Endothelial cell of hepatic sinusoid (primary cell): ENCODE data around the gene CPOX.

Experiments
- in situ Hi-C: cut with HindIII; loops from 2 replicates; pipeline ENCODE4 v1.10.0; 2017; ENCODE audit warnings: low sequenced_read_pairs

The CPOX gene

GRCh38 chr3:98596541-98597500 is 3.4 kb upstream of the CPOX start:
- in situ Hi-C loops, result no loop called here

GRCh38 chr3:98596087-98596486 is 2.7 kb upstream of the CPOX start:
- in situ Hi-C loops, result no loop called here

GRCh38 chr3:98594628-98595324 is 1.4 kb upstream of the CPOX start:
- in situ Hi-C loops, result no loop called here

- in situ Hi-C loops, result no loop called here
These were observed 971 bp downstream of the CPOX start for GRCh38 chr3:98592345-98592935.

- in situ Hi-C loops, result no loop called here
These were observed 3.9 kb downstream of the CPOX start for GRCh38 chr3:98589331-98590036.

- in situ Hi-C loops, result no loop called here
These were observed 5.3 kb downstream of the CPOX start for GRCh38 chr3:98588065-98588464.

- in situ Hi-C loops, result no loop called here
These were observed 5.8 kb downstream of the CPOX start for GRCh38 chr3:98587654-98588053.

- in situ Hi-C loops, result no loop called here
These were observed 8.9 kb downstream of the CPOX start for GRCh38 chr3:98584547-98584946.

- in situ Hi-C loops, result no loop called here
These were observed 9.6 kb downstream of the CPOX start for GRCh38 chr3:98583766-98584165.

GRCh38 chr3:98582042-98582441 is 11.4 kb downstream of the CPOX start:
- in situ Hi-C loops, result no loop called here

GRCh38 chr3:98581474-98581873 is 11.9 kb downstream of the CPOX start:
- in situ Hi-C loops, result no loop called here

- in situ Hi-C loops, result no loop called here
These were observed 12.7 kb downstream of the CPOX start for GRCh38 chr3:98580401-98581386.

GRCh38 chr3:98577178-98577895 is 16.1 kb downstream of the CPOX start:
- in situ Hi-C loops, result no loop called here

- in situ Hi-C loops, result loop anchor here (25.0 kb wide), 1 partner anchor 537 kb away; the partner anchor contains the start of gene GABRR3
These were observed 19.3 kb downstream of the CPOX start for GRCh38 chr3:98574132-98574531.

GRCh38 chr3:98573181-98573728 is 20.2 kb downstream of the CPOX start:
- in situ Hi-C loops, result loop anchor here (25.0 kb wide), 1 partner anchor 536 kb away; the partner anchor contains the start of gene GABRR3

- in situ Hi-C loops, result loop anchor here (25.0 kb wide), 1 partner anchor 531 kb away; the partner anchor contains the start of gene GABRR3
These were observed 25.0 kb downstream of the CPOX start for GRCh38 chr3:98568402-98568801.

- in situ Hi-C loops, result loop anchor here (25.0 kb wide), 1 partner anchor 530 kb away; the partner anchor contains the start of gene GABRR3
These were observed 25.6 kb downstream of the CPOX start for GRCh38 chr3:98567666-98568270.

- in situ Hi-C loops, result loop anchor here (25.0 kb wide), 1 partner anchor 529 kb away; the partner anchor contains the start of gene GABRR3
These were observed 27.6 kb downstream of the CPOX start for GRCh38 chr3:98565843-98566242.
